ENCODE results near the gene RALGAPA2. TPM values are rescaled to one million over a fixed set of nuclear protein-coding genes. Genes with fewer than 3 reads are reported as not detected.

Gene RALGAPA2
- total RNA-seq, 1 donor, result 5.6 TPM

GRCh38 chr20:20472684-20473274, 239.7 kb downstream of the RALGAPA2 start:
- TF ChIP-seq, protein P1, sequence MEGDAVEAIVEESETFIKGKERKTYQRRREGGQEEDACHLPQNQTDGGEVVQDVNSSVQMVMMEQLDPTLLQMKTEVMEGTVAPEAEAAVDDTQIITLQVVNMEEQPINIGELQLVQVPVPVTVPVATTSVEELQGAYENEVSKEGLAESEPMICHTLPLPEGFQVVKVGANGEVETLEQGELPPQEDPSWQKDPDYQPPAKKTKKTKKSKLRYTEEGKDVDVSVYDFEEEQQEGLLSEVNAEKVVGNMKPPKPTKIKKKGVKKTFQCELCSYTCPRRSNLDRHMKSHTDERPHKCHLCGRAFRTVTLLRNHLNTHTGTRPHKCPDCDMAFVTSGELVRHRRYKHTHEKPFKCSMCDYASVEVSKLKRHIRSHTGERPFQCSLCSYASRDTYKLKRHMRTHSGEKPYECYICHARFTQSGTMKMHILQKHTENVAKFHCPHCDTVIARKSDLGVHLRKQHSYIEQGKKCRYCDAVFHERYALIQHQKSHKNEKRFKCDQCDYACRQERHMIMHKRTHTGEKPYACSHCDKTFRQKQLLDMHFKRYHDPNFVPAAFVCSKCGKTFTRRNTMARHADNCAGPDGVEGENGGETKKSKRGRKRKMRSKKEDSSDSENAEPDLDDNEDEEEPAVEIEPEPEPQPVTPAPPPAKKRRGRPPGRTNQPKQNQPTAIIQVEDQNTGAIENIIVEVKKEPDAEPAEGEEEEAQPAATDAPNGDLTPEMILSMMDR (IDR thresholded peaks at IDR 0.05; ENCODE audit: insufficient read depth, low read depth, low read length), result no peak
- no peak overlapping the region for H3K4me3 ChIP-seq (ENCODE audit: low read depth, low read length)
- DNase-seq (ENCODE audit: low read depth), result no peak

GRCh38 chr20:20466341-20466879, 246.0 kb downstream of the RALGAPA2 start:
- no peak overlapping the region for H3K4me3 ChIP-seq (ENCODE audit: low read depth, low read length)
- TF ChIP-seq, protein P1 (IDR thresholded peaks at IDR 0.05; ENCODE audit: insufficient read depth, low read depth, low read length), result no peak
- DNase-seq (ENCODE audit: low read depth), result peak; percentile 59

GRCh38 chr20:20465252-20465651, 247.2 kb downstream of the RALGAPA2 start:
- no peak for DNase-seq (ENCODE audit: low read depth)
- H3K4me3 ChIP-seq (ENCODE audit: low read depth, low read length), result no peak overlapping the region
- TF ChIP-seq, protein P1 (IDR thresholded peaks at IDR 0.05; ENCODE audit: insufficient read depth, low read depth, low read length), result peak; percentile 35

- TF ChIP-seq, protein P1 (IDR thresholded peaks at IDR 0.05; ENCODE audit: insufficient read depth, low read depth, low read length), result no peak
- no peak for DNase-seq (ENCODE audit: low read depth)
Observed at GRCh38 chr20:20463933-20464374, 248.5 kb downstream of the RALGAPA2 start.

GRCh38 chr20:20462185-20462584, 250.3 kb downstream of the RALGAPA2 start:
- DNase-seq (ENCODE audit: low read depth), result no peak
- no peak overlapping the region for H3K4me3 ChIP-seq (ENCODE audit: low read depth, low read length)
- TF ChIP-seq, protein P1 (IDR thresholded peaks at IDR 0.05; ENCODE audit: insufficient read depth, low read depth, low read length), result no peak

More at GRCh38 chr20:20463933-20464374, 248.5 kb downstream of the RALGAPA2 start:
- no peak overlapping the region for H3K4me3 ChIP-seq (ENCODE audit: low read depth, low read length)

DNA sequence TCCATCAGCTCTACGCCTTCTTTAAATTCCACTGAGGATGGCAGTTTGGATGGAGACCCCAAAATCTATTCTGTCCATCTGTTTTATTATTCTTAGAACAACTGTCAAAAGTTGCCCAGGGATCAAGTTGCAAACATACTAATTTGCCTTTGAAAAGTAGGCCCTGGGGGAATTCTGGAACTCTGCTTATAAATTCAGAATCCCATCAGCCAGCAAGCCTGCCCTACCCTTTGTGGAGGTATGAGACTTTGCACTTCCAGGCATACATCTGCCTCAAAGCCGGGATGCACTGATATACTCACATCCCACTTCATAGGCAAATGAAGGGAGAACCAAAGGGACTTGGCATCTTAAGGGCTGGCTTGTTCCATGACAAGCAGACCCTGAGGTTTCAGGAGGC, 250.9 kb downstream of the RALGAPA2 start:
- TF ChIP-seq, protein P1 (IDR thresholded peaks at IDR 0.05; ENCODE audit: insufficient read depth, low read depth, low read length), result no peak
- DNase-seq (ENCODE audit: low read depth), result no peak
- no peak overlapping the region for H3K4me3 ChIP-seq (ENCODE audit: low read depth, low read length)
